Measurements from ENCODE around the gene GALT.

DNA sequence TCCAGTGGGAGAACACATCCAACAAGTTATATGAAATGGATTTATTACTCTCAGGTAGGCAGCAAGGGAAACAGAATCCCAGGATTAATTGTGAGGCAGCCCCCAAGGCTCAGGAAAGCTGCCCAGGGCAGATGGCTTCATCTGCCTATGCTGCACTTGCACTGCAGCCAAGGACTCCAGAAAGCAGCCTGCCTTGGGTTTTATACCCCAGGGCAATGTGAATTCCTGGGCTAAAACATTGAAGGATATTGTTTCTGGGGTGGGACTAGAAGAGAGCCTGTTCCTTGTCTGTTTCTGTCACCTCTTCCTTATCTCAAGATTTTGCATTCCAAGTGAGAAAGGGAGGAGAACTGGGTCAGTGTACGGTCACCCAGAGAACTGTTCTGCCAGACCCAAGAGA lies 24.8 kb downstream of the GALT start:
- no peak for TF ChIP-seq EZH2 (IDR thresholded peaks at IDR 0.05; ENCODE audit: borderline replicate concordance, low read depth, low read length, severe bottlenecking)
- TF ChIP-seq, protein P1, sequence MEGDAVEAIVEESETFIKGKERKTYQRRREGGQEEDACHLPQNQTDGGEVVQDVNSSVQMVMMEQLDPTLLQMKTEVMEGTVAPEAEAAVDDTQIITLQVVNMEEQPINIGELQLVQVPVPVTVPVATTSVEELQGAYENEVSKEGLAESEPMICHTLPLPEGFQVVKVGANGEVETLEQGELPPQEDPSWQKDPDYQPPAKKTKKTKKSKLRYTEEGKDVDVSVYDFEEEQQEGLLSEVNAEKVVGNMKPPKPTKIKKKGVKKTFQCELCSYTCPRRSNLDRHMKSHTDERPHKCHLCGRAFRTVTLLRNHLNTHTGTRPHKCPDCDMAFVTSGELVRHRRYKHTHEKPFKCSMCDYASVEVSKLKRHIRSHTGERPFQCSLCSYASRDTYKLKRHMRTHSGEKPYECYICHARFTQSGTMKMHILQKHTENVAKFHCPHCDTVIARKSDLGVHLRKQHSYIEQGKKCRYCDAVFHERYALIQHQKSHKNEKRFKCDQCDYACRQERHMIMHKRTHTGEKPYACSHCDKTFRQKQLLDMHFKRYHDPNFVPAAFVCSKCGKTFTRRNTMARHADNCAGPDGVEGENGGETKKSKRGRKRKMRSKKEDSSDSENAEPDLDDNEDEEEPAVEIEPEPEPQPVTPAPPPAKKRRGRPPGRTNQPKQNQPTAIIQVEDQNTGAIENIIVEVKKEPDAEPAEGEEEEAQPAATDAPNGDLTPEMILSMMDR (IDR thresholded peaks at IDR 0.05; ENCODE audit: borderline replicate concordance, extremely low read depth, low read length, poor library complexity, severe bottlenecking), result no peak

Data from DND-41 (cell line).